OCI-LY1 (cell line): ENCODE results near the gene CRACDL.

Source experiments
- CTCF ChIP-seq: fragments of 200-600 bp; sonication (generic), shearing (Covaris generic); IDR thresholded peaks from 2 replicates; pipeline ENCODE4 v1.5.1; 2017; ENCODE audit warnings: mild to moderate bottlenecking, antibody characterized with exemption, low read length, moderate library complexity, mixed read lengths
- EZH2 ChIP-seq: fragments of 200-600 bp; sonication (generic), shearing (Covaris generic); IDR thresholded peaks from 2 replicates; pipeline ENCODE4 v1.8.0; 2017; ENCODE audit warnings: borderline replicate concordance, mixed run types, mild to moderate bottlenecking, antibody characterized with exemption, low read length, moderate library complexity, mixed read lengths

DNA sequence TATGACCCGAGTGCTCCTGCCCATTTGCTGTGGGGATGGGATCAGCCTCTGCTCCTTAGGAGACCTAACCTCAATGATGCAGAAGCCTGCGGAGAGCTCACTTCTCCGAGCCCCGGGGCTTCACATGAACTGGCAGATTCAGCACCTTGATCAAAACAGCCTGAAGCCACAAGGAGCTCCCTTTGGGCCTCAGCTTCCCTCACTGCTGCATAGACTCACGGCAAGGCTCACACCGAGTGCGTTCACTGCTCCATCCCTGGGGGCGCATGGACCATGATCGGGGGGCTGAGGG, 33.0 kb downstream of the CRACDL start:
- TF ChIP-seq CTCF (no peak), EZH2 (no peak)
